HepG2 (cell line): ENCODE data around the gene HEXIM1. TPM values are rescaled to one million over a fixed set of nuclear protein-coding genes. Genes with fewer than 3 reads are reported as not detected.

Experiments used
- ATF4 ChIP-seq, 2 experiments: fragments of 450-650 bp in 1 of 2; sonication (generic) in 1 of 2; formaldehyde crosslinking; IDR thresholded peaks; 2 replicates each; pipeline versions ENCODE4 v1.5.0 to v1.8.0; 2020 to 2022; ENCODE audit warnings: mild to moderate bottlenecking in 1 of 2, missing genetic modification reagents in 1 of 2
- CHD2 ChIP-seq: IDR thresholded peaks from 2 replicates; pipeline ENCODE4 v1.6.1; 2011; ENCODE audit warnings: low read depth, low read length, improper control_type of control experiment
- FUBP1 ChIP-seq: sonication (generic); formaldehyde crosslinking; IDR thresholded peaks from 2 replicates; pipeline ENCODE4 v1.5.1; 2020; ENCODE audit warnings: missing genetic modification reagents, mild to moderate bottlenecking, borderline replicate concordance
- HOXD1 ChIP-seq: sonication (generic); formaldehyde crosslinking; IDR thresholded peaks from 2 replicates; pipeline ENCODE4 v1.5.0; 2020; ENCODE audit warnings: missing genetic modification reagents
- MEIS2 ChIP-seq: sonication (generic); formaldehyde crosslinking; IDR thresholded peaks from 2 replicates; pipeline ENCODE4 v1.9.0; 2021; ENCODE audit warnings: mild to moderate bottlenecking, missing genetic modification reagents
- MLX ChIP-seq: IDR thresholded peaks from 2 replicates; pipeline ENCODE4 v1.6.1; 2016
- POLR2AphosphoS5 ChIP-seq: IDR thresholded peaks from 2 replicates; pipeline ENCODE4 v1.6.1; 2012; ENCODE audit warnings: low read depth, low read length
- STAT5B ChIP-seq: sonication (generic); formaldehyde crosslinking; IDR thresholded peaks from 2 replicates; pipeline ENCODE4 v1.4.0; 2020; ENCODE audit warnings: missing genetic modification reagents
- THAP9 ChIP-seq: sonication (generic); formaldehyde crosslinking; IDR thresholded peaks from 2 replicates; pipeline ENCODE4; 2020; ENCODE audit warnings: missing genetic modification reagents, mild to moderate bottlenecking, borderline replicate concordance
- ZBTB38 ChIP-seq: sonication (generic); formaldehyde crosslinking; IDR thresholded peaks from 2 replicates; pipeline ENCODE4 v1.5.1; 2020; ENCODE audit warnings: mild to moderate bottlenecking, missing genetic modification reagents
- ZC3H13 ChIP-seq: sonication (generic); formaldehyde crosslinking; IDR thresholded peaks from 2 replicates; pipeline ENCODE4 v1.8.1; 2023; ENCODE audit warnings: mild to moderate bottlenecking, missing genetic modification reagents, moderate library complexity
- ZC3H4 ChIP-seq: sonication (generic); formaldehyde crosslinking; IDR thresholded peaks from 2 replicates; pipeline ENCODE4 v1.4.0; 2020; ENCODE audit warnings: missing genetic modification reagents, borderline replicate concordance
- ZFP91 ChIP-seq: sonication (generic); formaldehyde crosslinking; IDR thresholded peaks from 2 replicates; pipeline ENCODE4 v1.9.0; 2022; ENCODE audit warnings: missing genetic modification reagents, mild to moderate bottlenecking, borderline replicate concordance
- ZIK1 ChIP-seq: sonication (generic); formaldehyde crosslinking; IDR thresholded peaks from 2 replicates; pipeline ENCODE4 v1.5.0; 2020; ENCODE audit warnings: mild to moderate bottlenecking, low read depth, missing genetic modification reagents, borderline replicate concordance
- ZNF343 ChIP-seq: sonication (generic); formaldehyde crosslinking; IDR thresholded peaks from 2 replicates; pipeline ENCODE4 v1.4.0; 2020; ENCODE audit warnings: mild to moderate bottlenecking, missing genetic modification reagents
- ZNF709 ChIP-seq: sonication (generic); formaldehyde crosslinking; IDR thresholded peaks from 2 replicates; pipeline ENCODE4 v1.5.0; 2020; ENCODE audit warnings: mild to moderate bottlenecking, missing genetic modification reagents
- ZNF770 ChIP-seq: sonication (generic); formaldehyde crosslinking; IDR thresholded peaks from 2 replicates; pipeline ENCODE4 v1.5.0; 2020; ENCODE audit warnings: mild to moderate bottlenecking, missing genetic modification reagents
- polyA plus RNA-seq, 8 experiments: library from polyadenylated mRNA; depleted of rRNA in 3 of 8; stranded (reverse) in 7 of 8; unstranded in 1 of 8; fragments of >200 nt; fragmentation: Illumina TruSeq in 4 of 8; extraction: Trizol in 4 of 8; gene quantifications; 2 replicates each; pipeline versions ENCODE4 v1.2.1 to v1.2.3, GENCODE V29; 2011 to 2016; ENCODE audit warnings: low read depth in 4 of 8, missing spikeins in 1 of 8, mixed read lengths in 1 of 8; ENCODE audit not compliant: insufficient read depth in 1 of 8
- total RNA-seq, 5 experiments: library from RNA; depleted of rRNA; stranded (reverse); fragments of >200 nt; fragmentation: Illumina TruSeq; extraction: Trizol; gene quantifications; 2 replicates each; pipeline ENCODE4 v1.2.3, GENCODE V29; 2016; ENCODE audit warnings: low read depth in 1 of 5

Gene HEXIM1
- total and polyA plus RNA-seq, 2 of the 13 experiments (the other 11 are each of a cell fraction or from before 2014, with no cell fraction given), result 10.5 to 16.6 TPM

GRCh38 chr17:45135192-45135977 lies 12.9 kb upstream of the HEXIM1 start, which contains the start of gene ACBD4 (continued):
- TF ChIP-seq MLX (no peak; the same call in 1 of the 2 replicates), POLR2AphosphoS5 (peak; percentile 93), ZNF770 (CRISPR knock-in tag) (peak; percentile 90), ZIK1 (CRISPR knock-in tag) (peak; percentile 86; the same call in 1 of the 2 replicates), ZBTB38 (CRISPR knock-in tag) (peak; percentile 82), THAP9 (CRISPR knock-in tag) (peak; percentile 81), ZNF709 (CRISPR knock-in tag) (peak; percentile 97), FUBP1 (CRISPR knock-in tag) (0 out of 2 replicates have a peak, but pooled peaks have one; percentile 82), HOXD1 (CRISPR knock-in tag) (peak; percentile 79; the same call in 1 of the 2 replicates), ZFP91 (CRISPR knock-in tag) (peak; percentile 97), ZC3H13 (CRISPR knock-in tag) (peak; percentile 71; the same call in 1 of the 2 replicates), STAT5B (CRISPR knock-in tag) (peak; percentile 28; the same call in 1 of the 2 replicates), ATF4 (CRISPR knock-in tag; IDR thresholded peaks at IDR 0.05) (no peak), ZNF343 (CRISPR knock-in tag) (no peak; the same call in 1 of the 2 replicates), CHD2 (no peak), MEIS2 (CRISPR knock-in tag) (0 out of 2 replicates have a peak, but pooled peaks have one; percentile 44), ZC3H4 (CRISPR knock-in tag) (no peak)
